OCI-LY1 (cell line): ENCODE results near the gene RABGEF1.
A peak's percentile ranks its signal among the peaks of the same experiment; 100 is the strongest.
"Not testable (repeated sequence)": the region's sequence is repeated elsewhere in the genome, so short reads cannot be mapped to it uniquely, and the experiment has no call there.

Experiments
- H2AFZ ChIP-seq: fragments of 200-600 bp; sonication (generic), shearing (Covaris generic); 2 replicates; pipeline ENCODE4 v1.6.0; 2014; ENCODE audit warnings: antibody characterized with exemption, mild to moderate bottlenecking, low read length
- H3F3A ChIP-seq: fragments of 200-600 bp; sonication (generic), shearing (Covaris generic); 2 replicates; pipeline ENCODE4 v1.6.0; 2014; ENCODE audit warnings: mild to moderate bottlenecking, antibody characterized with exemption, low read length, moderate library complexity; ENCODE audit not compliant: insufficient read depth
- H3K27ac ChIP-seq: fragments of 200-600 bp; sonication (generic); 2 replicates; pipeline ENCODE4 v1.5.1; 2014; ENCODE audit warnings: low read length, mixed run types, mild to moderate bottlenecking, low read depth; ENCODE audit not compliant: poor library complexity, severe bottlenecking
- H3K27me3 ChIP-seq: fragments of 200-600 bp; sonication (generic); 2 replicates; pipeline ENCODE4 v1.6.0; 2014; ENCODE audit warnings: antibody characterized with exemption, mild to moderate bottlenecking, low read length, moderate library complexity; ENCODE audit not compliant: insufficient read depth
- H3K36me3 ChIP-seq: fragments of 200-600 bp; sonication (generic); 2 replicates; pipeline ENCODE4 v1.6.1; 2014; ENCODE audit warnings: mild to moderate bottlenecking, antibody characterized with exemption, low read length, moderate library complexity, mixed read lengths; ENCODE audit not compliant: insufficient read depth
- H3K4me1 ChIP-seq: fragments of 200-600 bp; sonication (generic); 2 replicates; pipeline ENCODE4 v1.5.1; 2014; ENCODE audit warnings: mild to moderate bottlenecking, low read length, moderate library complexity; ENCODE audit not compliant: insufficient read depth, severe bottlenecking
- H3K4me2 ChIP-seq: fragments of 200-600 bp; sonication (generic), shearing (Covaris generic); 2 replicates; pipeline ENCODE4 v1.6.1; 2014; ENCODE audit warnings: low read length
- H3K4me3 ChIP-seq: fragments of 200-600 bp; sonication (generic); 2 replicates; pipeline ENCODE4 v1.5.1; 2014; ENCODE audit warnings: low read length, low read depth, mild to moderate bottlenecking, mixed read lengths; ENCODE audit not compliant: poor library complexity, severe bottlenecking
- H3K79me2 ChIP-seq: fragments of 200-600 bp; shearing (Covaris generic); 2 replicates; pipeline ENCODE4 v1.6.1; 2016; ENCODE audit warnings: mixed run types, low read length, mixed read lengths; ENCODE audit not compliant: insufficient read depth
- H3K9ac ChIP-seq: fragments of 200-600 bp; sonication (generic), shearing (Covaris generic); 2 replicates; pipeline ENCODE4 v1.6.1; 2014; ENCODE audit warnings: mild to moderate bottlenecking, low read length, mixed read lengths
- H3K9me2 ChIP-seq: fragments of 200-600 bp; sonication (generic), shearing (Covaris generic); 2 replicates; pipeline ENCODE4 v1.6.1; 2014; ENCODE audit warnings: low read depth, mild to moderate bottlenecking, low read length, mixed read lengths
- H3K9me3 ChIP-seq: fragments of 200-600 bp; shearing (Covaris generic); 2 replicates; pipeline ENCODE4 v1.6.1; 2014; ENCODE audit warnings: low read length, mixed read lengths
- H4K20me1 ChIP-seq: fragments of 200-600 bp; sonication (generic), shearing (Covaris generic); 2 replicates; pipeline ENCODE4 v1.6.0; 2016; ENCODE audit warnings: mild to moderate bottlenecking, low read length; ENCODE audit not compliant: insufficient read depth
- EZH2 ChIP-seq: fragments of 200-600 bp; sonication (generic), shearing (Covaris generic); IDR thresholded peaks from 2 replicates; pipeline ENCODE4 v1.8.0; 2017; ENCODE audit warnings: borderline replicate concordance, mixed run types, mild to moderate bottlenecking, antibody characterized with exemption, low read length, moderate library complexity, mixed read lengths
- TF ChIP-seq, protein P1 (sequence below): fragments of 200-600 bp; sonication (generic), shearing (Covaris generic); IDR thresholded peaks from 2 replicates; pipeline ENCODE4 v1.5.1; 2017; ENCODE audit warnings: mild to moderate bottlenecking, antibody characterized with exemption, low read length, moderate library complexity, mixed read lengths

Gene RABGEF1

DNA sequence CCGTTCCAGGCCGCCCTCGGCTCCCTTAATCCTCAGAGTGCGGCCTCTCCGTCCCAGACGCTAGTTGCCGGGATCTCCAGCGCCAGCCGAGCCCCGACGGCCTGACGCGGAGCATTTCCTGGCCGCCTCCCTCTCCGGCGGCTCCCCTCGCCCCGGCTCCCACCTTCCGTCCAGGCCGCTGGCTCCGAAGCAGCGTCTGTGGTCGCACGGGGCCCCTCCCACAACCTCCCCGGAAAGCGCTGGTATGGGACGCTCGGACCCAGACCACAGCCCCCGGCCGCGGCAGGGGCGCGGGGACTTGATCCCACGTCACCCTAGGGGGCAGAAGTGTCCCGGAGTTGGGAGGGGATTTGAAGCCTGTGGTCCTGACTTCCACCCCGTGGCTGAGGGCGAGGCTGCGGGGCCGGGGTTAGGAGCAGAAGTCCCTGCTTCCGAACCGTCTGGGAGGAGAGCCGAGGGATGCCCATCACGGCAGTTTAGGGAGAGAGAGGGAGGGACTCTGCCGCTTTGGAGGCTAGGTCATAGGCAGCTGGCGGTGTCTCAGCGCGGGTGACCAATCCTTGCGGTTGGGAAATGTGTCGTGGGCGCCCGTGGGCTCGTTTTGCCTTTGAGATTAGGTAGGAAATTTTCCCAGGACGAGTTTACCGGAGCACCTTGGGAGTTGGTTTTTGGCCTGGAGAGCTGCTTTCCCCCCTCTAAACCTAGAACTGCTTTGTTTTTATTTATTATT lies 612 bp downstream of the RABGEF1 start:
- H3K9me3 ChIP-seq, H3K9me2 ChIP-seq, H3K79me2 ChIP-seq, H2AFZ ChIP-seq, H3F3A ChIP-seq, H3K27me3 ChIP-seq, H3K36me3 ChIP-seq, H4K20me1 ChIP-seq: not testable (repeated sequence)
- peak overlapping the region; percentile 78 for H3K4me2 ChIP-seq
- H3K4me1 ChIP-seq: peaks cover 64% of the 10 kb centered on the region
- peak overlapping the region; percentile 77 for H3K9ac ChIP-seq
- TF ChIP-seq, protein P1, sequence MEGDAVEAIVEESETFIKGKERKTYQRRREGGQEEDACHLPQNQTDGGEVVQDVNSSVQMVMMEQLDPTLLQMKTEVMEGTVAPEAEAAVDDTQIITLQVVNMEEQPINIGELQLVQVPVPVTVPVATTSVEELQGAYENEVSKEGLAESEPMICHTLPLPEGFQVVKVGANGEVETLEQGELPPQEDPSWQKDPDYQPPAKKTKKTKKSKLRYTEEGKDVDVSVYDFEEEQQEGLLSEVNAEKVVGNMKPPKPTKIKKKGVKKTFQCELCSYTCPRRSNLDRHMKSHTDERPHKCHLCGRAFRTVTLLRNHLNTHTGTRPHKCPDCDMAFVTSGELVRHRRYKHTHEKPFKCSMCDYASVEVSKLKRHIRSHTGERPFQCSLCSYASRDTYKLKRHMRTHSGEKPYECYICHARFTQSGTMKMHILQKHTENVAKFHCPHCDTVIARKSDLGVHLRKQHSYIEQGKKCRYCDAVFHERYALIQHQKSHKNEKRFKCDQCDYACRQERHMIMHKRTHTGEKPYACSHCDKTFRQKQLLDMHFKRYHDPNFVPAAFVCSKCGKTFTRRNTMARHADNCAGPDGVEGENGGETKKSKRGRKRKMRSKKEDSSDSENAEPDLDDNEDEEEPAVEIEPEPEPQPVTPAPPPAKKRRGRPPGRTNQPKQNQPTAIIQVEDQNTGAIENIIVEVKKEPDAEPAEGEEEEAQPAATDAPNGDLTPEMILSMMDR: peak; percentile 40; the same call in 1 of the 2 replicates
- peak overlapping the region; percentile 73 for H3K4me3 ChIP-seq
- H3K27ac ChIP-seq: peak overlapping the region; percentile 15

DNA sequence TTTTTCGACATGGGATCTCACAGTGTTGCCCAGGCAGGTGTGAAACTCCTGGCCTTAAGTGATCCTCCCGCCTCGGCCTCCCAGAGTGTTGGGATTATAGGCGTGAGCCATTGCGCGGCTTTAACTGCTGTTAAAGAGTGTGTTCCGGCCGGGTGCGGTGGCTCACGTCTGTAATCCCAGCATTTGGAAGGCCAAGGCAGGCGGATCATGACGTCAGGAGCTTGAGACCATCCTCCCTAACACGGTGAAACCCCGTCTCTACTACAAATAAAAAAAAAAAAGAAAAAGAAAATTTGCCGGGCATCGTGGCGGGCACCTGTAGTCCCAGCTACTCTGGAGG lies 1.1 kb downstream of the RABGEF1 start:
- no peaks in the 10 kb centered on the region for H3K27me3 ChIP-seq
- H3K36me3 ChIP-seq: no peaks in the 10 kb centered on the region; the same call in 1 of the 2 replicates
- H3K9ac ChIP-seq: peak overlapping the region; percentile 77
- TF ChIP-seq, protein P1: no peak
- H3K27ac ChIP-seq: peak overlapping the region; percentile 15
- H3K9me3 ChIP-seq: no peaks in the 10 kb centered on the region
- H3K4me3 ChIP-seq: peak overlapping the region; percentile 73
- no peaks in the 10 kb centered on the region for H4K20me1 ChIP-seq
- H3K79me2 ChIP-seq: peaks cover 11% of the 10 kb centered on the region; the same call in 1 of the 2 replicates
- peak overlapping the region; percentile 78 for H3K4me2 ChIP-seq
- H3F3A ChIP-seq: no peaks in the 10 kb centered on the region
- H3K9me2 ChIP-seq: no peaks in the 10 kb centered on the region
- H3K4me1 ChIP-seq: peaks cover 63% of the 10 kb centered on the region
- no peak overlapping the region for H2AFZ ChIP-seq

DNA sequence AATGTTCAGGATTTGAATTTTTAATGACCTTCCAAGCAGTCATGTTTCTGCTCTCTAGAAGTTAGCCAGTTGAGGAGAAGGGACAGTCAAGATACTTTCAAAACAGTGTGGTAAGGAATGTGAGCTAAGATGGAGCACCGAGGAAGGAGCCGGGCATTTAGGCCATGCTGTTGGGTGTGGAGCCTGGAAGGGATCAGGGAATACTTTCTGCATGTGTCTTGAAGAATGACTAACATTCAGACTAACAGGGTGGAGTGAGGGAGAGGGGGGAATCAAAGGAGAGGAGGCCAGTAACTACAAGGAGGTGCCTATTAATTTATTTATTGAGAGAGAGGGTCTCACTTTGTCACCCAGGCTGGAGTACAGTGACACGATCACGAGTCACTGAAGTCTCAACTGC lies 1.8 kb downstream of the RABGEF1 start:
- H3K79me2 ChIP-seq: peaks cover 17% of the 10 kb centered on the region
- H3K4me1 ChIP-seq: peaks cover 63% of the 10 kb centered on the region
- H3K4me2 ChIP-seq: peak overlapping the region; percentile 40; the same call in 1 of the 2 replicates
- not testable (repeated sequence) for H3K9me3 ChIP-seq, H3K4me3 ChIP-seq, H4K20me1 ChIP-seq, H3K27me3 ChIP-seq, H3F3A ChIP-seq, H3K36me3 ChIP-seq, H3K9me2 ChIP-seq, H3K9ac ChIP-seq, H2AFZ ChIP-seq
- H3K27ac ChIP-seq: peak overlapping the region; percentile 14

GRCh38 chr7:66743920-66744319 lies 3.4 kb downstream of the RABGEF1 start:
- Histone ChIP-seq H3K27ac (no peak overlapping the region), H3K36me3 (no peaks in the 10 kb centered on the region), H3K4me3 (no peak overlapping the region), H4K20me1 (no peaks in the 10 kb centered on the region), H3K4me2 (no peak overlapping the region), H3K27me3 (no peaks in the 10 kb centered on the region), H3K9ac (no peak overlapping the region), H3K9me3 (no peaks in the 10 kb centered on the region), H3K9me2 (no peaks in the 10 kb centered on the region), H3K79me2 (peaks cover 28% of the 10 kb centered on the region), H3K4me1 (peaks cover 63% of the 10 kb centered on the region), H3F3A (no peaks in the 10 kb centered on the region; the same call in 1 of the 2 replicates), H2AFZ (no peak overlapping the region)
- TF ChIP-seq, protein P1: no peak
- no peak for TF ChIP-seq EZH2
